Measurements from ENCODE around the gene ADAMTSL2. TPM values are rescaled to one million over a fixed set of nuclear protein-coding genes. Genes with fewer than 3 reads are reported as not detected.

The ADAMTSL2 gene
- total and polyA plus RNA-seq, 2 donors (not counting 1 experiment from before 2014, with no cell fraction given), result under 0.01 to 0.09 TPM

GRCh38 chr9:133507246-133507965 is 27.1 kb upstream of the ADAMTSL2 start:
- H3K36me3 ChIP-seq (ENCODE audit: control insufficient read depth, insufficient read depth, low read length), result no peaks in the 10 kb centered on the region
- no peak overlapping the region for H2AFZ ChIP-seq (ENCODE audit: low read length)
- H3K27ac ChIP-seq (ENCODE audit: insufficient read depth, low read length), result peak overlapping the region; percentile 61
- no peaks in the 10 kb centered on the region for H3K27me3 ChIP-seq (ENCODE audit: control insufficient read depth, insufficient read depth, low read length)
- peaks cover 3% of the 10 kb centered on the region for H3K9me3 ChIP-seq (ENCODE audit: control insufficient read depth, insufficient read depth, low read depth, low read length)
- H4K20me1 ChIP-seq (ENCODE audit: control insufficient read depth, extremely low read depth, insufficient read depth, low read length), result no peaks in the 10 kb centered on the region
- DNase-seq (ENCODE audit: low read depth in 2 of 2), result no peak
- H3K9ac ChIP-seq (ENCODE audit: insufficient read depth, low read length), result no peak overlapping the region
- TF ChIP-seq CTCF (conservative IDR thresholded peaks at IDR 0.05 in 1 of 2, IDR thresholded peaks at IDR 0.05 in 1 of 2; ENCODE audit: low read depth in 1 of 2, low read length in 2 of 2) (no peak), EZH2 (IDR thresholded peaks at IDR 0.05; ENCODE audit: low read length, missing control alignments) (no peak)
- no peaks in the 10 kb centered on the region for H3K79me2 ChIP-seq (ENCODE audit: control insufficient read depth, insufficient read depth, low read length)
- peaks cover 11% of the 10 kb centered on the region for H3K4me1 ChIP-seq (ENCODE audit: control insufficient read depth, extremely low read depth, insufficient read depth, low read length)
- peak overlapping the region; percentile 64 for H3K4me2 ChIP-seq (ENCODE audit: extremely low read depth, insufficient read depth, low read length)
- no peak overlapping the region for H3K4me3 ChIP-seq (replicated peaks in 1 of 4; ENCODE audit: control extremely low read depth in 1 of 4, insufficient read depth in 1 of 4, low read depth in 3 of 4, low read length in 4 of 4)

- H2AFZ ChIP-seq (ENCODE audit: low read length), result no peak overlapping the region
These were observed 26.5 kb upstream of the ADAMTSL2 start for GRCh38 chr9:133508046-133508445.

More at GRCh38 chr9:133508046-133508445, 26.5 kb upstream of the ADAMTSL2 start:
- peaks cover 3% of the 10 kb centered on the region for H3K9me3 ChIP-seq (ENCODE audit: control insufficient read depth, insufficient read depth, low read depth, low read length)
- no peaks in the 10 kb centered on the region for H3K79me2 ChIP-seq (ENCODE audit: control insufficient read depth, insufficient read depth, low read length)
- H3K4me2 ChIP-seq (ENCODE audit: extremely low read depth, insufficient read depth, low read length), result no peak overlapping the region
- H3K4me1 ChIP-seq (ENCODE audit: control insufficient read depth, extremely low read depth, insufficient read depth, low read length), result peaks cover 11% of the 10 kb centered on the region
- no peak overlapping the region for H3K9ac ChIP-seq (ENCODE audit: insufficient read depth, low read length)
- no peak overlapping the region for H3K27ac ChIP-seq (ENCODE audit: insufficient read depth, low read length)
- H3K36me3 ChIP-seq (ENCODE audit: control insufficient read depth, insufficient read depth, low read length), result no peaks in the 10 kb centered on the region
- H3K4me3 ChIP-seq (replicated peaks in 1 of 4; ENCODE audit: control extremely low read depth in 1 of 4, insufficient read depth in 1 of 4, low read depth in 3 of 4, low read length in 4 of 4), result no peak overlapping the region
- TF ChIP-seq EZH2 (IDR thresholded peaks at IDR 0.05; ENCODE audit: low read length, missing control alignments), result no peak
- no peak for TF ChIP-seq CTCF (conservative IDR thresholded peaks at IDR 0.05 in 1 of 2, IDR thresholded peaks at IDR 0.05 in 1 of 2; ENCODE audit: low read depth in 1 of 2, low read length in 2 of 2)
- peaks cover under 1% of the 10 kb centered on the region for H3K27me3 ChIP-seq (ENCODE audit: control insufficient read depth, insufficient read depth, low read length)
- no peak for DNase-seq (ENCODE audit: low read depth in 2 of 2)
- H4K20me1 ChIP-seq (ENCODE audit: control insufficient read depth, extremely low read depth, insufficient read depth, low read length), result no peaks in the 10 kb centered on the region
